ENCODE data around the gene MATN1. TPM values are rescaled to one million over a fixed set of nuclear protein-coding genes. Genes with fewer than 3 reads are reported as not detected.

The MATN1 gene
- total and polyA plus RNA-seq, 2 experiments from 2014 or later: 0.36 to 1.4 TPM

GRCh38 chr1:30693822-30694221 is 29.6 kb downstream of the MATN1 start:
- Histone ChIP-seq H3K9me3 (ENCODE audit: low read depth) (no peaks in the 10 kb centered on the region), H3K4me1 (ENCODE audit: low read depth) (peaks cover 12% of the 10 kb centered on the region)

DNA sequence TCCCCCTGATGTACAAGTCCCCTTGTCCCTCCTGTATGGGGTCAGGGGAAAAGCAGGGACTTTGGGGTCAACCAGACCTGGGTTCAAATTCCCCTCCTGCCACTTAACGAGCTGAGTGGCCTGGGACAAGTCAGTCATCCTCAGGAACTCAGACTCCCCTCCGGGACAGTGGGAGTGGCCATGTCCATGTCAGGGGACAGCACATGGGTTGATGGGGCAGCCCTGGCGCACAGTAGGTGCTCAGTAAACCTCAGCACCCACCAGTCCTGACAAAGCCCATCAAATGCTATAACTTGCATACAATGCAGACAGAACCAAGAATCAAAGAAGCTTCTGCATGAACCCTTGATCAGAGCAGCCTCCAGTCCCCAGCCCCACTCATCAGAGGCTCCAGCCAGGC is 30.0 kb downstream of the MATN1 start:
- no peak for DNase-seq (ENCODE audit: low read depth in 1 of 2, low spot score in 1 of 2)
- Histone ChIP-seq H3K27ac (no peak overlapping the region), H3K4me1 (ENCODE audit: low read depth) (peaks cover 12% of the 10 kb centered on the region), H3K36me3 (no peaks in the 10 kb centered on the region), H3K4me3 (no peak overlapping the region), H3K9me3 (ENCODE audit: low read depth) (no peaks in the 10 kb centered on the region), H3K27me3 (no peaks in the 10 kb centered on the region)
- TF ChIP-seq CTCF (IDR thresholded peaks at IDR 0.05; ENCODE audit: low read depth, low read length): no peak

More at GRCh38 chr1:30693822-30694221, 29.6 kb downstream of the MATN1 start:
- H3K36me3 ChIP-seq: no peaks in the 10 kb centered on the region
- H3K27ac ChIP-seq: no peak overlapping the region
- no peak for DNase-seq (ENCODE audit: low read depth in 1 of 2, low spot score in 1 of 2)
- H3K4me3 ChIP-seq: no peak overlapping the region
- H3K27me3 ChIP-seq: no peaks in the 10 kb centered on the region
- TF ChIP-seq CTCF (IDR thresholded peaks at IDR 0.05; ENCODE audit: low read depth, low read length): no peak

DNA sequence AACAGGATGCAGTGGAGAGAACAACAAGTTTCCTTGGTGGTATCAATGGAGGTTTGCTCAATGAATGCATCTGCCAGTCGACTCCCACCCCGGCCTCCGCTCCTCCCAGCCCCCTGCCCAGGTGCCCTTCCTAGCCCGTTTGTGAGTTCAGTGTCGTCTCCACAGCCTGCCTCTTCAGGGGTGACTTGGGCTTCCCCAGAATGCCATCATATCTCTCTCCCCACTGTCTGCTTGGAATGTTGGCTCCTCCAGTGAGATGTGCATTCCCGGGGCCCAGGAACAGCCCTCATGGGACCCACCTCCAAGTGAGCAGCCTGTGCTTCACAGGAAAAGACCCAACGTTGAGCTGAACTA is 30.5 kb downstream of the MATN1 start:
- Histone ChIP-seq H3K27ac (no peak overlapping the region), H3K4me1 (ENCODE audit: low read depth) (peaks cover 12% of the 10 kb centered on the region), H3K9me3 (ENCODE audit: low read depth) (no peaks in the 10 kb centered on the region), H3K27me3 (no peaks in the 10 kb centered on the region), H3K4me3 (no peak overlapping the region), H3K36me3 (no peaks in the 10 kb centered on the region)
- TF ChIP-seq CTCF (IDR thresholded peaks at IDR 0.05; ENCODE audit: low read depth, low read length): no peak
- DNase-seq (ENCODE audit: low read depth in 1 of 2, low spot score in 1 of 2): no peak

GRCh38 chr1:30692201-30692947 is 31.0 kb downstream of the MATN1 start:
- DNase-seq (ENCODE audit: low read depth in 1 of 2, low spot score in 1 of 2): no peak
- Histone ChIP-seq H3K9me3 (ENCODE audit: low read depth) (no peaks in the 10 kb centered on the region), H3K27ac (no peak overlapping the region), H3K27me3 (no peaks in the 10 kb centered on the region), H3K4me3 (no peak overlapping the region), H3K36me3 (no peaks in the 10 kb centered on the region), H3K4me1 (ENCODE audit: low read depth) (peaks cover 7% of the 10 kb centered on the region)
- TF ChIP-seq CTCF (IDR thresholded peaks at IDR 0.05; ENCODE audit: low read depth, low read length): no peak

- Histone ChIP-seq H3K27me3 (no peaks in the 10 kb centered on the region), H3K27ac (no peak overlapping the region), H3K9me3 (ENCODE audit: low read depth) (no peaks in the 10 kb centered on the region), H3K36me3 (no peaks in the 10 kb centered on the region), H3K4me3 (no peak overlapping the region), H3K4me1 (ENCODE audit: low read depth) (peaks cover 10% of the 10 kb centered on the region)
- DNase-seq (ENCODE audit: low read depth in 1 of 2, low spot score in 1 of 2): no peak
- TF ChIP-seq CTCF (IDR thresholded peaks at IDR 0.05; ENCODE audit: low read depth, low read length): no peak
These were observed 31.9 kb downstream of the MATN1 start for GRCh38 chr1:30691480-30691879.
